CD4-positive, alpha-beta T cell treated with Interleukin-4 for 4 hours (primary cell): ENCODE measurements around the gene CDH22.

Experiments used
- DNase-seq: peaks from one replicate; pipeline ENCODE4 v3.0.0-alpha.2; 2020

The CDH22 gene

GRCh38 chr20:46160661-46161060 lies 147.6 kb downstream of the CDH22 start:
- no peak for DNase-seq

- DNase-seq: no peak
These were observed 149.0 kb downstream of the CDH22 start for GRCh38 chr20:46159101-46159897.

- DNase-seq: no peak
These were observed 149.8 kb downstream of the CDH22 start for GRCh38 chr20:46158476-46158987.

- no peak for DNase-seq
These were observed 150.7 kb downstream of the CDH22 start for GRCh38 chr20:46157625-46158024.

GRCh38 chr20:46157076-46157592 lies 151.2 kb downstream of the CDH22 start:
- DNase-seq: no peak

- DNase-seq: no peak
These were observed 152.2 kb downstream of the CDH22 start for GRCh38 chr20:46156065-46156464.

GRCh38 chr20:46154796-46155195 lies 153.5 kb downstream of the CDH22 start:
- no peak for DNase-seq

- no peak for DNase-seq
These were observed 154.0 kb downstream of the CDH22 start for GRCh38 chr20:46154305-46154704.

GRCh38 chr20:46152824-46153586 lies 155.3 kb downstream of the CDH22 start:
- no peak for DNase-seq

- peak; percentile 4 for DNase-seq
These were observed 156.4 kb downstream of the CDH22 start for GRCh38 chr20:46151936-46152335.

GRCh38 chr20:46150943-46151342 lies 157.4 kb downstream of the CDH22 start:
- DNase-seq: no peak

- DNase-seq: no peak
These were observed 159.7 kb downstream of the CDH22 start for GRCh38 chr20:46148313-46149208.

- DNase-seq: no peak
These were observed 162.6 kb downstream of the CDH22 start for GRCh38 chr20:46145713-46146112.

- no peak for DNase-seq
These were observed 163.8 kb downstream of the CDH22 start for GRCh38 chr20:46144432-46145025.

GRCh38 chr20:46142124-46142523 lies 166.2 kb downstream of the CDH22 start:
- no peak for DNase-seq

- no peak for DNase-seq
These were observed 168.3 kb downstream of the CDH22 start for GRCh38 chr20:46139908-46140482.

- DNase-seq: no peak
These were observed 168.9 kb downstream of the CDH22 start for GRCh38 chr20:46139266-46139889.

- no peak for DNase-seq
These were observed 170.5 kb downstream of the CDH22 start for GRCh38 chr20:46137816-46138215.

- no peak for DNase-seq
These were observed 172.3 kb downstream of the CDH22 start for GRCh38 chr20:46135856-46136633.

GRCh38 chr20:46134716-46135115 lies 173.6 kb downstream of the CDH22 start:
- no peak for DNase-seq
